ENCODE data around the gene ZNF827. TPM values are rescaled to one million over a fixed set of nuclear protein-coding genes. Genes with fewer than 3 reads are reported as not detected.

Gene ZNF827
- total RNA-seq, 1 donor: 16.3 TPM

DNA sequence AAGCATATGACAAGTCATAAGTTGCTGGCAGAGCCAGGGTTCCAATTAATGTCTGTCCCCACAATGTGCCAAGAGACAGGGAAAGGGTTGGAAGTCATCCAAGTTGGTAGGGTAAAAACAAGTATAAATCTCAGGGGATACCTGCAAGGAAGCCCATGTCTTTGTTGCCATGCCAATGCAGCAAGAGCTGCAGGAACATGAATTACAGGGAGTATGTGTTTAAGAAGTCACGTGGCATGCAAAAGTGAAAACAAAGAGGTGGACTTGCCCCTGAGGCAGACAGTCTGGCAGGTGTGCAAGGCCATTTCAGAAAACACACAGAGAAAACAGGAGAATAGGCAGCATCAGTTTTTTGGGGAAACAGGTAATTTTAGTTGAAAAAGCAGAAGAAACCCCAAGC is 229.3 kb downstream of the ZNF827 start:
- H4K20me1 ChIP-seq (ENCODE audit: insufficient read depth, low read length): no peaks in the 10 kb centered on the region
- H3K9me3 ChIP-seq (ENCODE audit: low read depth, low read length): no peaks in the 10 kb centered on the region
- H3K36me3 ChIP-seq (ENCODE audit: insufficient read depth, low read length): no peaks in the 10 kb centered on the region
- TF ChIP-seq, protein P1, sequence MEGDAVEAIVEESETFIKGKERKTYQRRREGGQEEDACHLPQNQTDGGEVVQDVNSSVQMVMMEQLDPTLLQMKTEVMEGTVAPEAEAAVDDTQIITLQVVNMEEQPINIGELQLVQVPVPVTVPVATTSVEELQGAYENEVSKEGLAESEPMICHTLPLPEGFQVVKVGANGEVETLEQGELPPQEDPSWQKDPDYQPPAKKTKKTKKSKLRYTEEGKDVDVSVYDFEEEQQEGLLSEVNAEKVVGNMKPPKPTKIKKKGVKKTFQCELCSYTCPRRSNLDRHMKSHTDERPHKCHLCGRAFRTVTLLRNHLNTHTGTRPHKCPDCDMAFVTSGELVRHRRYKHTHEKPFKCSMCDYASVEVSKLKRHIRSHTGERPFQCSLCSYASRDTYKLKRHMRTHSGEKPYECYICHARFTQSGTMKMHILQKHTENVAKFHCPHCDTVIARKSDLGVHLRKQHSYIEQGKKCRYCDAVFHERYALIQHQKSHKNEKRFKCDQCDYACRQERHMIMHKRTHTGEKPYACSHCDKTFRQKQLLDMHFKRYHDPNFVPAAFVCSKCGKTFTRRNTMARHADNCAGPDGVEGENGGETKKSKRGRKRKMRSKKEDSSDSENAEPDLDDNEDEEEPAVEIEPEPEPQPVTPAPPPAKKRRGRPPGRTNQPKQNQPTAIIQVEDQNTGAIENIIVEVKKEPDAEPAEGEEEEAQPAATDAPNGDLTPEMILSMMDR (IDR thresholded peaks at IDR 0.05; ENCODE audit: extremely low read depth, low read depth, low read length): no peak
- no peaks in the 10 kb centered on the region for H3K79me2 ChIP-seq (ENCODE audit: insufficient read depth, low read length)
- no peak overlapping the region for H3K4me2 ChIP-seq (ENCODE audit: insufficient read depth, low read length)
- H3K27me3 ChIP-seq (ENCODE audit: insufficient read depth, low read length): no peaks in the 10 kb centered on the region
- no peak overlapping the region for H3K4me3 ChIP-seq (ENCODE audit: insufficient read depth, low read length)
- no peak for DNase-seq (ENCODE audit: insufficient read length, low spot score, missing footprints)
- H2AFZ ChIP-seq (ENCODE audit: low read length): no peak overlapping the region
- H3K27ac ChIP-seq (ENCODE audit: low read depth, low read length): no peak overlapping the region
- peaks cover 8% of the 10 kb centered on the region for H3K4me1 ChIP-seq (ENCODE audit: insufficient read depth, low read length)

Small RNA genes lying within 50 kb of the gene (small RNA-seq; reads per million reads assigned to genes)
- gene RF00019: not detected

Other genes with a start within 250 kb of the ZNF827 start
- 17.0 and 19.7 TPM in 2 replicates for gene LSM6, start 236.9 kb upstream of the ZNF827 start, total RNA-seq

All from osteoblast (primary cell).